K562 (cell line): Measurements from ENCODE around the gene MYL12B. TPM values are rescaled to one million over a fixed set of nuclear protein-coding genes. Genes with fewer than 3 reads are reported as not detected.
A peak's percentile ranks its signal among the peaks of the same experiment; 100 is the strongest.

ENCODE experiments used
- ARID1B ChIP-seq: fragments of 450-650 bp; IDR thresholded peaks from 2 replicates; pipeline ENCODE4 v1.6.1; 2016; ENCODE audit warnings: antibody characterized with exemption, mild to moderate bottlenecking, inconsistent platforms
- CBFA2T2 ChIP-seq: fragments of 450-650 bp; conservative IDR thresholded peaks from 2 replicates; pipeline ENCODE4 v1.6.1; 2017; ENCODE audit warnings: mild to moderate bottlenecking
- CCNT2 ChIP-seq: IDR thresholded peaks from 2 replicates; pipeline ENCODE4 v1.6.1; 2011; ENCODE audit warnings: borderline replicate concordance, low read depth, mild to moderate bottlenecking, moderate library complexity, mixed read lengths, low read length; ENCODE audit not compliant: insufficient read length; ENCODE audit errors: extremely low read depth
- ELF1 ChIP-seq: fragments of 200-800 bp; sonication (Bioruptor generic); IDR thresholded peaks from 2 replicates; pipeline ENCODE4 v1.6.1; 2016; ENCODE audit warnings: missing genetic modification characterization, missing compliant biosample characterization
- HMG20A ChIP-seq: fragments of 450-650 bp; formaldehyde crosslinking; conservative IDR thresholded peaks from 2 replicates; pipeline ENCODE4 v1.4.0; 2020; ENCODE audit warnings: mild to moderate bottlenecking, mixed read lengths
- MTA1 ChIP-seq: fragments of 450-650 bp; IDR thresholded peaks from 2 replicates; pipeline ENCODE4 v1.6.1; 2017; ENCODE audit warnings: borderline replicate concordance
- MXI1 ChIP-seq: IDR thresholded peaks from 2 replicates; pipeline ENCODE4 v1.6.1; 2011; ENCODE audit warnings: low read depth, mild to moderate bottlenecking, improper control_type of control experiment, low read length
- YY1 ChIP-seq, 3 experiments: IDR thresholded peaks; 2 replicates each; pipeline ENCODE4 v1.6.1; 2011; ENCODE audit warnings: low read length in 2 of 3, mild to moderate bottlenecking in 2 of 3, moderate library complexity in 2 of 3, borderline replicate concordance in 1 of 3, control low read depth in 1 of 3, low read depth in 1 of 3; ENCODE audit not compliant: insufficient read depth in 3 of 3, insufficient replicate concordance in 2 of 3, control insufficient read depth in 1 of 3, insufficient read length in 1 of 3; ENCODE audit errors: extremely low read depth in 1 of 3
- polyA plus RNA-seq, 8 experiments: library from polyadenylated mRNA; depleted of rRNA in 4 of 8; stranded (reverse) in 5 of 8; unstranded in 3 of 8; fragments of >200 nt; fragmentation: Nextera tagmentation in 2 of 8; fragmentation: Illumina TruSeq in 1 of 8; extraction: Ambion mirVana in 2 of 8; extraction: Trizol in 1 of 8; gene quantifications; 2 replicates each; pipeline versions ENCODE4 v1.2.1 to v1.2.3, GENCODE V29; 2011 to 2014; ENCODE audit warnings: inconsistent platforms in 1 of 8, missing spikeins in 1 of 8
- total RNA-seq, 7 experiments: library from RNA; depleted of rRNA in 6 of 7; stranded (reverse); fragments of >200 nt in 6 of 7; fragmentation: Illumina TruSeq in 2 of 7; extraction: Trizol in 2 of 7; gene quantifications; 2 replicates each; pipeline versions ENCODE4 v1.2.1 to v1.2.3, GENCODE V29; 2011 to 2021; ENCODE audit warnings: low replicate concordance in 1 of 7
- TF ChIP-seq, protein P1 (sequence below), 2 experiments: fragments of 450-650 bp; formaldehyde crosslinking in 1 of 2; IDR thresholded peaks; 2 replicates each; pipeline versions ENCODE4 v1.4.0 to v1.6.1; 2014 to 2020; ENCODE audit warnings: mild to moderate bottlenecking in 2 of 2, borderline replicate concordance in 1 of 2, low read depth in 1 of 2
- TF ChIP-seq, protein P2 (sequence below), 2 experiments: IDR thresholded peaks; 2 replicates each; pipeline ENCODE4 v1.6.1; 2011; ENCODE audit warnings: borderline replicate concordance in 1 of 2, control low read depth in 1 of 2, low read depth in 1 of 2, low read length in 1 of 2, mild to moderate bottlenecking in 1 of 2, mixed read lengths in 1 of 2, moderate library complexity in 1 of 2; ENCODE audit not compliant: insufficient read depth in 1 of 2, insufficient read length in 1 of 2, poor library complexity in 1 of 2, severe bottlenecking in 1 of 2; ENCODE audit errors: extremely low read depth in 1 of 2
- TF ChIP-seq, protein P3 (sequence below), 2 experiments: fragments of 200-800 bp in 1 of 2; sonication (Bioruptor generic) in 1 of 2; sonication (generic) in 1 of 2; formaldehyde crosslinking in 1 of 2; IDR thresholded peaks in 1 of 2; conservative IDR thresholded peaks in 1 of 2; 2 replicates each; pipeline versions ENCODE4 v1.5.0 to v1.6.1; 2016 to 2020; ENCODE audit warnings: missing compliant biosample characterization in 1 of 2, missing genetic modification characterization in 1 of 2, missing genetic modification reagents in 1 of 2

Gene MYL12B
- total and polyA plus RNA-seq, 9 of the 15 experiments (the other 6 are each of a cell fraction or from before 2014, with no cell fraction given), result 220 to 995 (median 463) TPM

DNA sequence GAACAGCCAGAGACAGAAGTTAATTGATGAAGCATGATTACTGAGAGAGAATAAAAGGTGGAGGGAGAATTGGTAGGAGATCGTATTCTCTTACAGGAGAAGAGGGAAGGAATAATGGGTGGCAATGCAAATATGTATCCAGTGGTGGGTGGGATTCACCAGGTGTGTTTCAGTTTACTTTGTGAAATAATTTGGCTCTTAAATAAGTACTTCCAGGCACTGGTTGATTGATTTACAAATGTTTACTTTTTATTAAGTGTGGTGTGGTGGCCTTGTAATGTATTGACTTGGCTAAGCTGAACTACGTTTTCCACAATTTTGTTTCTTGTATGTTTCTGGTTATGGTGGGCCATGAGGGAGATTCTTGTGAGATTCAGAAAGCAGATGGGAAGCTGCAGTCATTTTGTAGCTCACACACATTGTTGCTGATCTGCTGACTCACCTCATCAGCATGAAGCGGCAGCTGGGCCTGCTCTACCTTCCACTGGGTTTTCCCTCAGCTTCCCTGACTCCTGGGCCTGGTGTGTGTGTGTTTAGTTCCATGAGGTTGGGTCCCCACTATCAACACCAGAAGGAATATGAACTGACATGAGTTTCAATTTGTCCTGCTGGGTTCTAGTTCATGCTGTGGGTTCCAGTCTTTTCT is 32.6 kb downstream of the MYL12B start (continued):
- 0 out of 2 replicates have a peak, but pooled peaks have one; percentile 13 for TF ChIP-seq ARID1B
- no peak for TF ChIP-seq MXI1
- TF ChIP-seq, protein P1, sequence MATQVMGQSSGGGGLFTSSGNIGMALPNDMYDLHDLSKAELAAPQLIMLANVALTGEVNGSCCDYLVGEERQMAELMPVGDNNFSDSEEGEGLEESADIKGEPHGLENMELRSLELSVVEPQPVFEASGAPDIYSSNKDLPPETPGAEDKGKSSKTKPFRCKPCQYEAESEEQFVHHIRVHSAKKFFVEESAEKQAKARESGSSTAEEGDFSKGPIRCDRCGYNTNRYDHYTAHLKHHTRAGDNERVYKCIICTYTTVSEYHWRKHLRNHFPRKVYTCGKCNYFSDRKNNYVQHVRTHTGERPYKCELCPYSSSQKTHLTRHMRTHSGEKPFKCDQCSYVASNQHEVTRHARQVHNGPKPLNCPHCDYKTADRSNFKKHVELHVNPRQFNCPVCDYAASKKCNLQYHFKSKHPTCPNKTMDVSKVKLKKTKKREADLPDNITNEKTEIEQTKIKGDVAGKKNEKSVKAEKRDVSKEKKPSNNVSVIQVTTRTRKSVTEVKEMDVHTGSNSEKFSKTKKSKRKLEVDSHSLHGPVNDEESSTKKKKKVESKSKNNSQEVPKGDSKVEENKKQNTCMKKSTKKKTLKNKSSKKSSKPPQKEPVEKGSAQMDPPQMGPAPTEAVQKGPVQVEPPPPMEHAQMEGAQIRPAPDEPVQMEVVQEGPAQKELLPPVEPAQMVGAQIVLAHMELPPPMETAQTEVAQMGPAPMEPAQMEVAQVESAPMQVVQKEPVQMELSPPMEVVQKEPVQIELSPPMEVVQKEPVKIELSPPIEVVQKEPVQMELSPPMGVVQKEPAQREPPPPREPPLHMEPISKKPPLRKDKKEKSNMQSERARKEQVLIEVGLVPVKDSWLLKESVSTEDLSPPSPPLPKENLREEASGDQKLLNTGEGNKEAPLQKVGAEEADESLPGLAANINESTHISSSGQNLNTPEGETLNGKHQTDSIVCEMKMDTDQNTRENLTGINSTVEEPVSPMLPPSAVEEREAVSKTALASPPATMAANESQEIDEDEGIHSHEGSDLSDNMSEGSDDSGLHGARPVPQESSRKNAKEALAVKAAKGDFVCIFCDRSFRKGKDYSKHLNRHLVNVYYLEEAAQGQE (IDR thresholded peaks at IDR 0.05; ENCODE audit: borderline replicate concordance), result no peak
- TF ChIP-seq, protein P1 (CRISPR knock-in tag; IDR thresholded peaks at IDR 0.05; ENCODE audit: low read depth), result no peak
- peak in 1 of 3 experiments; percentile 28 for TF ChIP-seq YY1 (IDR thresholded peaks at IDR 0.05; ENCODE audit: borderline replicate concordance in 1 of 3, control insufficient read depth in 1 of 3, extremely low read depth in 1 of 3, insufficient read depth in 3 of 3, insufficient read length in 1 of 3, insufficient replicate concordance in 2 of 3, low read depth in 1 of 3, low read length in 2 of 3)
- no peak for TF ChIP-seq CCNT2
- TF ChIP-seq CBFA2T2, result no peak
- TF ChIP-seq MTA1, result no peak
- TF ChIP-seq, protein P2, sequence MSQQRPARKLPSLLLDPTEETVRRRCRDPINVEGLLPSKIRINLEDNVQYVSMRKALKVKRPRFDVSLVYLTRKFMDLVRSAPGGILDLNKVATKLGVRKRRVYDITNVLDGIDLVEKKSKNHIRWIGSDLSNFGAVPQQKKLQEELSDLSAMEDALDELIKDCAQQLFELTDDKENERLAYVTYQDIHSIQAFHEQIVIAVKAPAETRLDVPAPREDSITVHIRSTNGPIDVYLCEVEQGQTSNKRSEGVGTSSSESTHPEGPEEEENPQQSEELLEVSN (IDR thresholded peaks at IDR 0.05; ENCODE audit: borderline replicate concordance in 1 of 2, extremely low read depth in 1 of 2, insufficient read depth in 1 of 2, insufficient read length in 1 of 2, low read depth in 1 of 2, low read length in 1 of 2, poor library complexity in 1 of 2, severe bottlenecking in 1 of 2), result peak in 1 of 2 experiments; percentile 25
- no peak for TF ChIP-seq HMG20A (CRISPR knock-in tag)
- no peak for TF ChIP-seq ELF1 (tag)
- TF ChIP-seq, protein P3, sequence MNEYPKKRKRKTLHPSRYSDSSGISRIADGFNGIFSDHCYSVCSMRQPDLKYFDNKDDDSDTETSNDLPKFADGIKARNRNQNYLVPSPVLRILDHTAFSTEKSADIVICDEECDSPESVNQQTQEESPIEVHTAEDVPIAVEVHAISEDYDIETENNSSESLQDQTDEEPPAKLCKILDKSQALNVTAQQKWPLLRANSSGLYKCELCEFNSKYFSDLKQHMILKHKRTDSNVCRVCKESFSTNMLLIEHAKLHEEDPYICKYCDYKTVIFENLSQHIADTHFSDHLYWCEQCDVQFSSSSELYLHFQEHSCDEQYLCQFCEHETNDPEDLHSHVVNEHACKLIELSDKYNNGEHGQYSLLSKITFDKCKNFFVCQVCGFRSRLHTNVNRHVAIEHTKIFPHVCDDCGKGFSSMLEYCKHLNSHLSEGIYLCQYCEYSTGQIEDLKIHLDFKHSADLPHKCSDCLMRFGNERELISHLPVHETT (CRISPR knock-in tag; conservative IDR thresholded peaks at IDR 0.05 in 1 of 2, IDR thresholded peaks at IDR 0.05 in 1 of 2), result no peak
